ENCODE results near the gene NKIRAS1. TPM values are rescaled to one million over a fixed set of nuclear protein-coding genes. Genes with fewer than 3 reads are reported as not detected.
A peak's percentile ranks its signal among the peaks of the same experiment; 100 is the strongest.

Gene NKIRAS1
- total RNA-seq, 1 experiment from 2014 or later: 7.7 TPM

GRCh38 chr3:23954144-23954543 is 37.4 kb upstream of the NKIRAS1 start:
- no peak for DNase-seq
- peaks cover 24% of the 10 kb centered on the region for H3K4me1 Mint-ChIP-seq (ENCODE audit: low read depth, unreplicated experiment)
- H3K36me3 Mint-ChIP-seq (ENCODE audit: insufficient read depth, unreplicated experiment): peaks cover 18% of the 10 kb centered on the region
- CTCF ChIA-PET: no interaction called here
- H3K9me3 Mint-ChIP-seq (ENCODE audit: low read depth, unreplicated experiment): no peaks in the 10 kb centered on the region
- no TSS peak for BruUV-seq (replicated peaks)
- no peak overlapping the region for H3K27ac Mint-ChIP-seq (ENCODE audit: unreplicated experiment)
- no peaks in the 10 kb centered on the region for H3K27me3 Mint-ChIP-seq (ENCODE audit: unreplicated experiment)
- intact Hi-C loops (cut with micrococcal nuclease; ENCODE audit: unreplicated experiment): no loop called here
- no peak overlapping the region for H3K4me3 Mint-ChIP-seq (ENCODE audit: low read depth, unreplicated experiment)
- no peak for TF ChIP-seq CTCF (IDR thresholded peaks at IDR 0.05; ENCODE audit: unreplicated experiment)

GRCh38 chr3:23953523-23953922 is 36.7 kb upstream of the NKIRAS1 start:
- peaks cover 21% of the 10 kb centered on the region for H3K4me1 Mint-ChIP-seq (ENCODE audit: low read depth, unreplicated experiment)
- no peak overlapping the region for H3K27ac Mint-ChIP-seq (ENCODE audit: unreplicated experiment)
- intact Hi-C loops (cut with micrococcal nuclease; ENCODE audit: unreplicated experiment): no loop called here
- DNase-seq: no peak
- no peaks in the 10 kb centered on the region for H3K9me3 Mint-ChIP-seq (ENCODE audit: low read depth, unreplicated experiment)
- peaks cover 18% of the 10 kb centered on the region for H3K36me3 Mint-ChIP-seq (ENCODE audit: insufficient read depth, unreplicated experiment)
- CTCF ChIA-PET: no interaction called here
- H3K27me3 Mint-ChIP-seq (ENCODE audit: unreplicated experiment): no peaks in the 10 kb centered on the region
- no peak for TF ChIP-seq CTCF (IDR thresholded peaks at IDR 0.05; ENCODE audit: unreplicated experiment)
- no TSS peak for BruUV-seq (replicated peaks)
- no peak overlapping the region for H3K4me3 Mint-ChIP-seq (ENCODE audit: low read depth, unreplicated experiment)

GRCh38 chr3:23952646-23953045 is 35.9 kb upstream of the NKIRAS1 start:
- DNase-seq: no peak
- H3K4me1 Mint-ChIP-seq (ENCODE audit: low read depth, unreplicated experiment): peaks cover 30% of the 10 kb centered on the region
- H3K27me3 Mint-ChIP-seq (ENCODE audit: unreplicated experiment): no peaks in the 10 kb centered on the region
- intact Hi-C loops (cut with micrococcal nuclease; ENCODE audit: unreplicated experiment): no loop called here
- peaks cover 20% of the 10 kb centered on the region for H3K36me3 Mint-ChIP-seq (ENCODE audit: insufficient read depth, unreplicated experiment)
- no peaks in the 10 kb centered on the region for H3K9me3 Mint-ChIP-seq (ENCODE audit: low read depth, unreplicated experiment)
- no TSS peak for BruUV-seq (replicated peaks)
- H3K4me3 Mint-ChIP-seq (ENCODE audit: low read depth, unreplicated experiment): no peak overlapping the region
- H3K27ac Mint-ChIP-seq (ENCODE audit: unreplicated experiment): no peak overlapping the region
- TF ChIP-seq CTCF (IDR thresholded peaks at IDR 0.05; ENCODE audit: unreplicated experiment): no peak
- CTCF ChIA-PET: no interaction called here

- Mint-ChIP-seq H3K4me3 (ENCODE audit: low read depth, unreplicated experiment) (peak overlapping the region; percentile 9), H3K36me3 (ENCODE audit: insufficient read depth, unreplicated experiment) (peaks cover 31% of the 10 kb centered on the region), H3K9me3 (ENCODE audit: low read depth, unreplicated experiment) (no peaks in the 10 kb centered on the region), H3K27ac (ENCODE audit: unreplicated experiment) (no peak overlapping the region), H3K27me3 (ENCODE audit: unreplicated experiment) (no peaks in the 10 kb centered on the region), H3K4me1 (ENCODE audit: low read depth, unreplicated experiment) (peaks cover 39% of the 10 kb centered on the region)
- CTCF ChIA-PET: interaction anchor here (0.5 to 0.7 kb wide), 2 partner anchors 74 to 248 kb away, joined by 4 read pairs; no protein-coding TSS in a partner anchor
- no peak for TF ChIP-seq CTCF (IDR thresholded peaks at IDR 0.05; ENCODE audit: unreplicated experiment)
- no peak for DNase-seq
- BruUV-seq (replicated peaks): no TSS peak
- intact Hi-C loops (cut with micrococcal nuclease; ENCODE audit: unreplicated experiment): no loop called here
Measured at GRCh38 chr3:23950293-23950692, 33.5 kb upstream of the NKIRAS1 start.

Data from Calu3 (cell line).